Natural killer cell (primary cell): ENCODE data around the gene DDOST. TPM values are rescaled to one million over a fixed set of nuclear protein-coding genes. Genes with fewer than 3 reads are reported as not detected.
A peak's percentile ranks its signal among the peaks of the same experiment; 100 is the strongest.

Experiments
- ATAC-seq, 3 donors: fragments of 150-1000 bp in 2 of 3; fragments of 200-7000 bp in 1 of 3; cut with Tn5 transposase; 1 replicate in 1 of 3; 2 replicates in 2 of 3; pipeline ENCODE4 v1.10.0; 2021; ENCODE audit warnings: mild to moderate bottlenecking in 2 of 3, moderate library complexity in 2 of 3
- DNase-seq, 2 donors: peaks; one replicate each; pipeline versions ENCODE4 v3.0.0 to v3.0.0-alpha.2; 2013 to 2021; ENCODE audit warnings: mixed read lengths in 1 of 2
- H3K27ac ChIP-seq: one replicate; pipeline ENCODE4 v1.5.1; 2013; ENCODE audit warnings: mild to moderate bottlenecking, low read length
- H3K27me3 ChIP-seq: one replicate; pipeline ENCODE4 v1.6.1; 2013; ENCODE audit warnings: low read length; ENCODE audit not compliant: control insufficient read depth, insufficient read depth
- H3K36me3 ChIP-seq: one replicate; pipeline ENCODE4 v1.6.1; 2013; ENCODE audit warnings: low read length; ENCODE audit not compliant: control insufficient read depth, insufficient read depth
- H3K4me1 ChIP-seq: one replicate; pipeline ENCODE4 v1.6.1; 2013; ENCODE audit warnings: low read length; ENCODE audit not compliant: control insufficient read depth, insufficient read depth
- H3K4me3 ChIP-seq: one replicate; pipeline ENCODE4 v1.5.1; 2013; ENCODE audit warnings: low read length
- H3K9me3 ChIP-seq: one replicate; pipeline ENCODE4 v1.6.1; 2013; ENCODE audit warnings: low read length; ENCODE audit not compliant: control insufficient read depth, insufficient read depth
- H3K27ac Mint-ChIP-seq, 2 donors: one replicate each; pipeline ENCODE4 v1.8.0; 2022; ENCODE audit warnings: mild to moderate bottlenecking in 2 of 2, mixed read lengths in 2 of 2, moderate library complexity in 1 of 2
- H3K27me3 Mint-ChIP-seq, 2 donors: one replicate each; pipeline ENCODE4 v1.8.0; 2022; ENCODE audit warnings: low read depth in 2 of 2, mixed read lengths in 2 of 2
- H3K36me3 Mint-ChIP-seq: one replicate; pipeline ENCODE4 v1.8.0; 2022; ENCODE audit warnings: mixed read lengths
- H3K4me1 Mint-ChIP-seq, 2 donors: one replicate each; pipeline ENCODE4 v1.8.0; 2022; ENCODE audit warnings: mixed read lengths in 2 of 2
- H3K4me3 Mint-ChIP-seq: one replicate; pipeline ENCODE4 v1.8.0; 2022; ENCODE audit warnings: mild to moderate bottlenecking, moderate library complexity, mixed read lengths
- H3K9me3 Mint-ChIP-seq, 2 donors: one replicate each; pipeline ENCODE4 v1.8.0; 2022; ENCODE audit warnings: mixed read lengths in 2 of 2
- CTCF ChIP-seq: fragments of 200-600 bp; IDR thresholded peaks from one replicate; pipeline ENCODE4 v1.8.0; 2022; ENCODE audit warnings: antibody characterized with exemption
- WGBS: methylation state at CpG from one replicate; pipeline ENCODE4 v1.1.7; 2013; ENCODE audit warnings: missing lambda C conversion rate; ENCODE audit not compliant: insufficient coverage; 5-methylcytosine and 5-hydroxymethylcytosine counted together
- intact Hi-C: fragments of 100-400 bp; cut with micrococcal nuclease; formaldehyde crosslinking; loops from one replicate; pipeline ENCODE4 v1.14.2; 2022
- total RNA-seq, 4 donors: library from RNA; stranded (reverse); fragments of 120-200 nt in 1 of 4; gene quantifications; one replicate each; pipeline versions ENCODE4 v1.2.3 to v1.2.4, GENCODE V29; 2013 to 2022

Gene DDOST
- total RNA-seq, 3 donors from 2014 or later (not counting 1 experiment from before 2014, with no cell fraction given): 137 to 158 (median 153) TPM

- Histone ChIP-seq H3K9me3 (no peaks in the 10 kb centered on the region), H3K4me1 (peaks cover 24% of the 10 kb centered on the region), H3K36me3 (peaks cover 11% of the 10 kb centered on the region), H3K4me3 (peak overlapping the region; percentile 89), H3K27ac (peak overlapping the region; percentile 77), H3K27me3 (no peaks in the 10 kb centered on the region)
- no peak for TF ChIP-seq CTCF
- Mint-ChIP-seq H3K4me3 (peak overlapping the region; percentile 98), H3K27me3 (no peaks in the 10 kb centered on the region), H3K36me3 (no peaks in the 10 kb centered on the region), H3K4me1 (peaks cover 45 to 51% of the 10 kb centered on the region in 2 donors), H3K27ac (peak overlapping the region; percentile 93 to 96), H3K9me3 (no peaks in the 10 kb centered on the region)
- ATAC-seq (no peak), DNase-seq (no peak)
- 77% methylated on average over 7 of the region's 7 CpGs for WGBS
- intact Hi-C loops: no loop called here
Measured at GRCh38 chr1:20662110-20662475, 924 bp upstream of the DDOST start.

GRCh38 chr1:20660847-20661206 lies 342 bp downstream of the DDOST start:
- H3K27me3 ChIP-seq: no peaks in the 10 kb centered on the region
- peak overlapping the region; percentile 98 for H3K4me3 Mint-ChIP-seq
- H3K36me3 Mint-ChIP-seq: no peaks in the 10 kb centered on the region
- H3K4me1 ChIP-seq: peaks cover 24% of the 10 kb centered on the region
- H3K27ac Mint-ChIP-seq: peak overlapping the region; percentile 93 to 96
- DNase-seq (peak in 1 of 2 donors; percentile 61), ATAC-seq (peak; percentile 15 to 21 (median 18))
- peaks cover 53% of the 10 kb centered on the region in 2 donors for H3K4me1 Mint-ChIP-seq
- intact Hi-C loops: no loop called here
- no peaks in the 10 kb centered on the region for H3K9me3 ChIP-seq
- peaks cover 21% of the 10 kb centered on the region for H3K36me3 ChIP-seq
- no peaks in the 10 kb centered on the region for H3K9me3 Mint-ChIP-seq
- peak overlapping the region; percentile 77 for H3K27ac ChIP-seq
- TF ChIP-seq CTCF: no peak
- WGBS: under 1% methylated on average over 18 of the region's 20 CpGs
- no peaks in the 10 kb centered on the region for H3K27me3 Mint-ChIP-seq
- H3K4me3 ChIP-seq: peak overlapping the region; percentile 89

- Mint-ChIP-seq H3K9me3 (no peaks in the 10 kb centered on the region), H3K27ac (peak overlapping the region; percentile 93 to 96), H3K4me1 (peaks cover 53% of the 10 kb centered on the region in 2 donors), H3K4me3 (peak overlapping the region; percentile 98), H3K27me3 (no peaks in the 10 kb centered on the region), H3K36me3 (no peaks in the 10 kb centered on the region)
- peaks cover 26% of the 10 kb centered on the region for H3K36me3 ChIP-seq
- WGBS: 28% methylated on average over 3 of the region's 3 CpGs
- H3K4me3 ChIP-seq: peak overlapping the region; percentile 89
- DNase-seq (no peak), ATAC-seq (no peak)
- no peak for TF ChIP-seq CTCF
- H3K4me1 ChIP-seq: peaks cover 24% of the 10 kb centered on the region
- no peaks in the 10 kb centered on the region for H3K9me3 ChIP-seq
- H3K27ac ChIP-seq: peak overlapping the region; percentile 77
- intact Hi-C loops: no loop called here
- no peaks in the 10 kb centered on the region for H3K27me3 ChIP-seq
Measured at GRCh38 chr1:20660363-20660762, 806 bp downstream of the DDOST start.

GRCh38 chr1:20658166-20658915 lies 2.8 kb downstream of the DDOST start:
- no peaks in the 10 kb centered on the region for H3K27me3 Mint-ChIP-seq
- peaks cover 53% of the 10 kb centered on the region in 2 donors for H3K4me1 Mint-ChIP-seq
- H3K4me3 ChIP-seq: no peak overlapping the region
- H3K9me3 Mint-ChIP-seq: no peaks in the 10 kb centered on the region
- H3K27me3 ChIP-seq: no peaks in the 10 kb centered on the region
- no peaks in the 10 kb centered on the region for H3K36me3 Mint-ChIP-seq
- ATAC-seq: no peak
- intact Hi-C loops: no loop called here
- H3K4me1 ChIP-seq: peaks cover 24% of the 10 kb centered on the region
- over 99% methylated on average over 12 of the region's 16 CpGs for WGBS
- no peak for DNase-seq
- no peak overlapping the region for H3K27ac ChIP-seq
- no peaks in the 10 kb centered on the region for H3K9me3 ChIP-seq
- no peak overlapping the region for H3K4me3 Mint-ChIP-seq
- H3K36me3 ChIP-seq: peaks cover 42% of the 10 kb centered on the region
- no peak for TF ChIP-seq CTCF
- H3K27ac Mint-ChIP-seq: peak overlapping the region; percentile 93 to 96
